HG03378 (cell line): Measurements from ENCODE around the gene RASD2.

Experiments used
- ATAC-seq: cut with Tn5 transposase; IDR thresholded peaks from one replicate; pipeline ENCODE4 v1.9.1; 2021; ENCODE audit warnings: mild to moderate bottlenecking, moderate library complexity; ENCODE audit not compliant: unreplicated experiment

Gene RASD2

GRCh38 chr22:35539910-35540594 lies 579 bp upstream of the RASD2 start:
- no peak for ATAC-seq

- no peak for ATAC-seq
These were observed 670 bp downstream of the RASD2 start for GRCh38 chr22:35541254-35541748.

GRCh38 chr22:35542157-35542938 lies 1.7 kb downstream of the RASD2 start:
- ATAC-seq: no peak

GRCh38 chr22:35542939-35543516 lies 2.4 kb downstream of the RASD2 start:
- no peak for ATAC-seq

GRCh38 chr22:35543702-35544101 lies 3.1 kb downstream of the RASD2 start:
- ATAC-seq: no peak

- no peak for ATAC-seq
These were observed 3.6 kb downstream of the RASD2 start for GRCh38 chr22:35544189-35544588.

- no peak for ATAC-seq
These were observed 4.2 kb downstream of the RASD2 start for GRCh38 chr22:35544827-35545226.

- ATAC-seq: no peak
These were observed 6.3 kb downstream of the RASD2 start for GRCh38 chr22:35546886-35547285.

GRCh38 chr22:35547987-35548721 lies 7.5 kb downstream of the RASD2 start:
- no peak for ATAC-seq

- ATAC-seq: no peak
These were observed 8.1 kb downstream of the RASD2 start for GRCh38 chr22:35548722-35549112.

- no peak for ATAC-seq
These were observed 8.7 kb downstream of the RASD2 start for GRCh38 chr22:35549328-35549727.

GRCh38 chr22:35551549-35552177 lies 11.0 kb downstream of the RASD2 start:
- no peak for ATAC-seq

GRCh38 chr22:35552196-35552842 lies 11.7 kb downstream of the RASD2 start:
- ATAC-seq: no peak

- ATAC-seq: no peak
These were observed 12.2 kb downstream of the RASD2 start for GRCh38 chr22:35552846-35553245.

- ATAC-seq: no peak
These were observed 12.7 kb downstream of the RASD2 start for GRCh38 chr22:35553341-35553740.

- no peak for ATAC-seq
These were observed 13.7 kb downstream of the RASD2 start for GRCh38 chr22:35554297-35554845.

- no peak for ATAC-seq
These were observed 14.9 kb downstream of the RASD2 start for GRCh38 chr22:35555483-35555890.

GRCh38 chr22:35555946-35556547 lies 15.4 kb downstream of the RASD2 start:
- no peak for ATAC-seq

- ATAC-seq: no peak
These were observed 16.0 kb downstream of the RASD2 start for GRCh38 chr22:35556666-35557065.

- ATAC-seq: no peak
These were observed 17.4 kb downstream of the RASD2 start for GRCh38 chr22:35558031-35558430.
